GM19238 (cell line): Measurements from ENCODE around the gene PYGB.
"Not testable (repeated sequence)": the region's sequence is repeated elsewhere in the genome, so short reads cannot be mapped to it uniquely, and the experiment has no call there.

Source experiments
- DNase-seq: peaks from one replicate; pipeline ENCODE4 v3.0.0; 2011; ENCODE audit warnings: low spot score; ENCODE audit not compliant: insufficient read length

PYGB gene

DNA sequence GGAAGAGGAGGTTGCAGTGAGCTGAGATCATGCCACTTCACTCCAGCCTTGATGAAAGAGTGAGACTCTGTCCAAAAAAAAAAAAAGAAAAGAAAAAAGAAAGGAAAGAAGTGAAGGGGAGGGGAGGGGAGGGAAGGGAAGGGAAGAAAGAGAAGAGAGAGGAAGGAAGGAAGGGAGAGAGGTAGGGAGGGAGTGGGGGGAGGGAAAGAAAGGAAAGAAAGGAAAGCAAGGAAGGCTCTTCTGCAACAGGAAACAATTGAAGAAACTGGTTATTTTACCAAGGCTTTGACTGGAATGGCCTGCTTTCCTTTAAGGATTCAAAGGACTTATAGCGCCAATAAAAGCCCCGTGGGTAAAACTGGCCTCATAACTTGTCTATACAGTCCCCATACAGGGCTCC, 78.1 kb downstream of the PYGB start:
- no peak for DNase-seq

DNA sequence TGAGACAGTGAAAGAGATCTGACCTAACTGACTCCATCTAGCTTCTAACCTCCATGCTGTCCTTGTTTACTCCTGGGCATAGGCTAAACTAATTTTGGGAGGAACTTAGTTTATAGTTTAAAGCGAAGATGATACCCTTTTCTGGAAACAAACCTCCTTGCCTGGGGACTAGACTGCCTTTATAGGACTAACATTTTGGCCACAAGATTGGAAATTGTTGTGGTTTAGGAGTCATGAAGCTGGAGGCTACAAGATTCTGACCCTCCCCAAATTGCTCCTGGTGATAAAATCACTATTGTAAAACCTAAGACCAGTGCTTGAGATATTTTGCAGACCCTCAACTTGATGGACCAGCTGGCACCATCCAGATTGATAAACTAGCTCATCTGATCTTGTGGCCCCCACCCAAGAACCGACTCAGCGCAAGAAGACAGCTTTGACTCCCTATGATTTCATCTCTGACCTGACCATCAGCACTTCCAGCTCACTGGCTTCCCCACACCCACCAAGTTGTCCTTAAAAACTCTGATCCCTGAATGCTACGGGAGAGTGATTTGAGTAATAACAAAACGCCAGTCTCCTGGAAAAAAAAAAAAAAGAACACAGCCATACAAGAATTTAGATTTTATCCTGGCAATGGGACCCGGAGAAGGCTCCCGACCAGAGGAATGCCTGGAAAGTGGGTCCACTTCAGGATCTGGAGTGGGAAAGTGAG, 79.8 kb downstream of the PYGB start:
- no peak for DNase-seq

DNA sequence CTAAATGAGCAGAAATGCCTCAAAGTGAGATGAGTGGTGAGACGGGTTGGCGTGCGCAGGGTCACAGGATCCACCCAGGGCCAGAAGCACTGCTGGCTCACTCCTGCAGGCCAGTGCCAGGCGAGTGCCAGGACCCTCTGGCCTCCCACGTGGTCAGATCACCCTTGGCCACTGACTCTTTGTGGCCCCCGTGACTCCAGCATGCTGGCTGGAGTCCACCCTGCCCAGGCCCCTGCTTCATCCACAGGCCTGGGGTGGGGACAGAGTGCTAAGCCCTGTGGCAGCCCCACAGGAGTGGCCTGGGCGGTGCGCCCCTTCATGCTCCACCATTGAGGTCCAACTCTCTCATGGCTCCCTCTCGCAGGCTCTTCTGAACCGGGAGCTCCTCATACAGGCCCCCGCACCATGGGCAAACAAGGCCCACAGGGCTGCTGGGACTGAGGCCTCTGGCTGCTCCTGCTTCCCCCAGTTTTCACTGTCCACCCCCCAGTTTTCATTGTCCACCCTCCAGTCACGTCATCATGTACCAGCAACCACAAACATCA, 81.1 kb downstream of the PYGB start:
- no peak for DNase-seq

- DNase-seq = not testable (repeated sequence)
Observed at GRCh38 chr20:25334972-25335371, 87.1 kb downstream of the PYGB start.

GRCh38 chr20:25336561-25337422, 88.9 kb downstream of the PYGB start:
- DNase-seq = no peak

DNA sequence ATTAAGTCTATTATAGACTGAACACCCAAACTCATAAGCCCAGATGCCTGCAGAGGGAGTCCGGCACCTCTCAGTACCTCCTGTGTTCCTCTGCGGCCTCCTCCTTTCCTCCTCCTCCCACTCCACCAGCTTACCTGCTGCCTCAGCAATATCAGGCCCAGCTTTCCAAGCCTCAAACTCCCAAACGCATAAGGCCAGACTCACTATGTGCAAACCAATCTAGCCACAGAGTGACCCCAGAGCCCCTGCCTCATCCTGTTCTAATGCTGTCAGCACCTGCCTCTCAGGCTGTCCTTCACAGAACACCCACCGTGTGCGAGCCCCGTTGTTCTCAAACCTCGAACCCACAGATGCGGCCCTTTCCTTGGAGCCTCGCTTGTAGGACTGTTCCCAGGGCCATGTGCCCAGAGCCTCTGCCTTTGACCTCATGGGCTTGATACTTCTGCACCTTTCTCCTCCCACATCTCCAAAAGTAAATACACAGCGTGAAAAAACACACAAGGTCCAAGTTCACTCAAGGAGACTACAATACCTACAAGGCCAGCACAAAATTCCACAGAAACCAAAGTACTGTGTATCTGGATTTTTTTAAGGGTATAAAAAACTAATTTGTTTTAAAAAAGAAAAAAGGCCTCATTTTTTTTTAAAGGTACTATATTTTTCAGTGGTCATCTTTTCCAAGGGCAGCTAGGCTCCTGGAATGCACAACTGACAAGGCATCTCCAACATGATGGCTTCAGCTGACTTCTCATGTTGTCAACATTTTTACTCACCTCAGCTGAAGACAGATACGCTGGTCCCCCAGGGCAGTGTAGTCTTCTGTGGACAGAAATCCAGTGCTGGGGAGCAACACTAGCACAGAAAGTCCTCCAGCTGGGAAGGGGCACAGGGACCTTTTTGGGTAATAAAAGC, 90.5 kb downstream of the PYGB start:
- no peak for DNase-seq

GRCh38 chr20:25339608-25340007, 91.7 kb downstream of the PYGB start:
- no peak for DNase-seq

GRCh38 chr20:25340380-25340779, 92.5 kb downstream of the PYGB start:
- DNase-seq = no peak

- DNase-seq = no peak
Observed at GRCh38 chr20:25341716-25342680, 94.1 kb downstream of the PYGB start.

DNA sequence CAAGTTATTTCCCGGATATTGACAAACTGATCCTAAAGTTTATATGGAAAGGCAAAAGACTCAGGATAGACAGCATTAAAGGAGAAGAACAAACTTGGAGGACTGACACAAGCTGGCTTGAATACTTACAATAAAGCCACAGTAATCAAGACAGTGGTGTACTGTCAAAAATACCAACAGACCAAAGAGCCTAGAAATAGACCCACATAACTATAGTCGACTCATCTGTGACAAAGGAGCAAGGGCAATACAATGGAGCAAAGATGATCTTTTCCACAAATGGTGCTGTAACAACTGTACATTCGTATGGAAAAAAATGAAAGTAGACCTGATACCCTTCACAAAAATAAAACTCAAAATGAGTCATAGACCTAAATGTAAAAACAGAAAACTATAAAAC, 96.7 kb downstream of the PYGB start:
- DNase-seq = no peak

GRCh38 chr20:25345721-25346120, 97.8 kb downstream of the PYGB start:
- DNase-seq = no peak

- no peak for DNase-seq
Observed at GRCh38 chr20:25346349-25346748, 98.5 kb downstream of the PYGB start.
